Nephron progenitor cell (in vitro differentiated cells): ENCODE data around the gene SLC38A10.

Experiments
- DNase-seq: peaks from one replicate; pipeline ENCODE4 v3.0.0; 2021
- H3K27ac Mint-ChIP-seq: 2 replicates; pipeline ENCODE4 v1.8.0; 2021; ENCODE audit warnings: mild to moderate bottlenecking, moderate library complexity, mixed read lengths
- H3K27me3 Mint-ChIP-seq: 2 replicates; pipeline ENCODE4 v1.8.0; 2021; ENCODE audit warnings: mild to moderate bottlenecking, low read depth, mixed read lengths; ENCODE audit not compliant: poor library complexity
- H3K36me3 Mint-ChIP-seq: 2 replicates; pipeline ENCODE4 v1.8.0; 2021; ENCODE audit warnings: low read depth, mixed read lengths
- H3K4me1 Mint-ChIP-seq: 2 replicates; pipeline ENCODE4 v1.8.0; 2021; ENCODE audit warnings: mixed read lengths
- H3K4me3 Mint-ChIP-seq: 2 replicates; pipeline ENCODE4 v1.8.0; 2021; ENCODE audit warnings: mild to moderate bottlenecking, moderate library complexity, mixed read lengths
- H3K9me3 Mint-ChIP-seq: 2 replicates; pipeline ENCODE4 v1.8.0; 2021; ENCODE audit warnings: mild to moderate bottlenecking, moderate library complexity, mixed read lengths
- TF ChIP-seq, protein P1 (sequence below): fragments of 200-600 bp; sonication (generic); IDR thresholded peaks from 2 replicates; pipeline ENCODE4 v1.5.0; 2021; ENCODE audit warnings: antibody characterized with exemption

Gene SLC38A10

DNA sequence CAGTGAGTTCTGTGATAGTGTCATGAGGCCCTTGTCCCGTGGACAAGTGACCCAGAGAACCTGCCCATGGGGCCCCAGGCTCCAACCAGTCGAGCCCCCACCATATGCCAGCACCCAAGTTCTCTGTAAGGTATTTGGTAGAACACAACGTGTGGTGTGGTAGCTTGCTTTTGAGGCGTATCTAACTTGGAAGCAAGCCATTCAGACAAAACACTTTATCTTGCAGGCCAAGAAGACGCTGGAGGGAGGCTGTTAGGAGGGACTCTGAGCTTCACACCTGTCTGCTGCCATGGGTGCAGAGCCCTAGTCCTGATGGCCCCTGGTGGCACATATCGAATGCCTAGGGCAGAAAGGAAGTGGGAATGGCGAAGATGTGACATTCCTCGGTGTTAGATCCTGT is 54.3 kb downstream of the SLC38A10 start:
- H3K4me1 Mint-ChIP-seq: peaks cover 52% of the 10 kb centered on the region
- TF ChIP-seq, protein P1, sequence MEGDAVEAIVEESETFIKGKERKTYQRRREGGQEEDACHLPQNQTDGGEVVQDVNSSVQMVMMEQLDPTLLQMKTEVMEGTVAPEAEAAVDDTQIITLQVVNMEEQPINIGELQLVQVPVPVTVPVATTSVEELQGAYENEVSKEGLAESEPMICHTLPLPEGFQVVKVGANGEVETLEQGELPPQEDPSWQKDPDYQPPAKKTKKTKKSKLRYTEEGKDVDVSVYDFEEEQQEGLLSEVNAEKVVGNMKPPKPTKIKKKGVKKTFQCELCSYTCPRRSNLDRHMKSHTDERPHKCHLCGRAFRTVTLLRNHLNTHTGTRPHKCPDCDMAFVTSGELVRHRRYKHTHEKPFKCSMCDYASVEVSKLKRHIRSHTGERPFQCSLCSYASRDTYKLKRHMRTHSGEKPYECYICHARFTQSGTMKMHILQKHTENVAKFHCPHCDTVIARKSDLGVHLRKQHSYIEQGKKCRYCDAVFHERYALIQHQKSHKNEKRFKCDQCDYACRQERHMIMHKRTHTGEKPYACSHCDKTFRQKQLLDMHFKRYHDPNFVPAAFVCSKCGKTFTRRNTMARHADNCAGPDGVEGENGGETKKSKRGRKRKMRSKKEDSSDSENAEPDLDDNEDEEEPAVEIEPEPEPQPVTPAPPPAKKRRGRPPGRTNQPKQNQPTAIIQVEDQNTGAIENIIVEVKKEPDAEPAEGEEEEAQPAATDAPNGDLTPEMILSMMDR: no peak
- no peaks in the 10 kb centered on the region for H3K9me3 Mint-ChIP-seq
- H3K27ac Mint-ChIP-seq: no peak overlapping the region
- DNase-seq: no peak
- H3K4me3 Mint-ChIP-seq: peak overlapping the region; percentile 93
- no peaks in the 10 kb centered on the region for H3K36me3 Mint-ChIP-seq
- H3K27me3 Mint-ChIP-seq: no peaks in the 10 kb centered on the region

DNA sequence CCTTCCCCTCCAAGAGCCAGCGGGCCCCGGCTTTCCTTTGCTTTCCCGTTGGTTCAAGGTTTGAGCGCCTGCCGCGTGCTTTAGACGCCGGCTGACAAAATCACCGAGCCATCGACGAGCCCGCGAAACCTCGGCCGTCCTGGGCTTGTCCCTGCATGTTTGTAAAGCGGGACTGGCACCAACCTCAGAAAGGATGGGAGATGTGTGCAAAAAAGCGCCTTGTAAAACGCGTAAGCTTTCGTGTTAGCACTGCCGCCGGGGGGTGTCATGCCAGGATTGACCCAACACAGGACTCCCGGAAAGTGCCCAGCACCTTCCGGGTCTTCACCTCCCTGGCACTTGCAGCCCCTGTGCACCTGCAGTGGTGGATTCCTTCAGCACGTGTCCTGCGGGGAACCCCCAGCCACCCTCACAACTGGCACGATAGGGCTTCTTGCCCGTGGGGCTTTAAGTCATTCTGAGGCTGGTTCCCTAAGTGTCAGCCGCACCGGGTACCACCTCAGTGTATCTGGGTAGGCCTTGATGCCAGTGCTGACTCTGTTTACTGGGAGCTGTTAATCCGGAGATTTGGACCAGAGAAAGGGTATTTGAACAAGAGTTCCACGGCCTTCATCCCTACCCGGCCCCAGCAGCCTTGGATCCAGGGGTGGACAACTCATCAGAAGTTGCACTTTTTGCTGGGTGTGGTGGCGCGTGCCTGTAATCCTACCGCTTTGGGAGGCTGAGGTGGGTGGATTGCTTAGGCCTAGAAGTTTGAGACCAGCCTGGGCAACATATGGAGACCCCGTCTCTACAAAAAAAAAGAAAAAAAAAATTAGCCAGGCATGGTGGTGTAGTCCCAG is 55.2 kb downstream of the SLC38A10 start:
- TF ChIP-seq, protein P1: no peak
- Mint-ChIP-seq H3K9me3 (no peaks in the 10 kb centered on the region), H3K36me3 (no peaks in the 10 kb centered on the region), H3K4me1 (peaks cover 51% of the 10 kb centered on the region), H3K27ac (no peak overlapping the region), H3K4me3 (peak overlapping the region; percentile 93), H3K27me3 (no peaks in the 10 kb centered on the region)
- DNase-seq: no peak

DNA sequence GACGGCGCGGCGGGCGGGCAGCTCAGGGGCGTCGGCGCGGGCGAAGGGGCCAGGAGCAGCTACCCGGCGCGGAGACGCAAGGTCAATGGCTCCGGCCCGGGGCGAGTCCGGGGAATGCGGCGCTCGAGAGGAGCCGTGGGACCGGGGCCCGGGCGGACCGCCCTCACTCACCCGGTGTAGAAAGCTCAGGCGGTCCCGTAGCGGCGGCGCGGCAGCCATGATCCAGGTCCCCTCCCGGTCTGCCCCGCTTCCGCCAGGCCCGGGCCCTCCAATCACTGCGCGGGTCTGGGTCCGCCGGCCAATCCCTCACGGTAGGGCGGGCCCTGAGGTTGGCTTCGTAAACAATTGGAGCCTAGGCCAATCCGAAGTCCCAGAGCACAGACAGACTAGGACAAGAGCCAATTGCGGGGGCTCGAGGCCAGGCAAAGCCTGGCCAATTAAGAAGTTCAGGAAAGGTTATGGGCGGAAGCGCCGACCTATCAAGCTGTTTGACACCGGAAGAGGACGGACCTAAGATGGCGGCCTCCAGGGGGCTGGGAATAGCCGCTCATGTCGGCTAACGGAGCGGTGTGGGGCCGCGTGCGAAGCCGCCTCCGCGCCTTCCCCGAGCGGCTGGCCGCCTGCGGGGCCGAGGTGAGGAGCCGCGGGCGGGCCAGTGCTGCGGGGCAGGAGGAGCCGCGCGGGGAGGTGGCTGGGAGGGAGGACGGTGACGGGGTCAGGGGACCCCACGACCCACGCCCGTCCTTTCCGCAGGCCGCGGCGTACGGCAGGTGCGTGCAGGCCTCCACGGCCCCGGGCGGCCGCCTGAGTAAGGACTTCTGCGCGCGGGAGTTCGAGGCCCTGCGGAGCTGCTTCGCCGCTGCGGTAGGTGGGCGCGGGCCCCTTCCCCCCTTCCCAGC is 56.0 kb downstream of the SLC38A10 start, which contains the start of the genes NDUFAF8 and TEPSIN:
TSS of gene NDUFAF8 (plus strand) at position 504 of the 899 bp plus-strand sequence. CDS start at position 550, 46 bp downstream.
TSS of gene TEPSIN (minus strand) at position 241 of the 899 bp plus-strand sequence. CDS start at position 219, 22 bp downstream.
- Mint-ChIP-seq H3K27me3 (no peaks in the 10 kb centered on the region), H3K36me3 (no peaks in the 10 kb centered on the region), H3K9me3 (no peaks in the 10 kb centered on the region), H3K4me3 (peak within 1 kb of the TSS; percentile 93), H3K4me1 (peaks cover 49% of the 10 kb centered on the region), H3K27ac (no peak within 1 kb of the TSS)
- TF ChIP-seq, protein P1: no peak
- peak; percentile 93 for DNase-seq

DNA sequence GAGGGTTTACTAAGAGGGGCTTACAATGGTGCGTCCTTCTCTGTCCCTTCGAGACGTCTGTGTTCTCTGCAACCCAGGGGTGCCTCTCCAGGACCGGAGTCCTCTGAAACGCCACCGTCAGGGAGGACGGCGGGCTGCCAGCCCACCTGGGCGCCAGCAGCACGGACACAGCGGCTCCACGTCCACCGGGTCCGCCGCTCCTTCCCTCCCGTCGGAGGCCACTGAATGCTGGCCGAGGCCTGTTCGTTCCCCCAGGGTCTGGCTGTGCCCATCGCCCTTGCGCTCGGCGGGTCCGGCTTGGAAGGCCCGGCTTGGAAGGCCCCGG is 56.7 kb downstream of the SLC38A10 start:
- DNase-seq: no peak
- Mint-ChIP-seq H3K36me3 (no peaks in the 10 kb centered on the region), H3K27me3 (no peaks in the 10 kb centered on the region), H3K4me3 (peak overlapping the region; percentile 87), H3K9me3 (no peaks in the 10 kb centered on the region), H3K4me1 (peaks cover 49% of the 10 kb centered on the region), H3K27ac (no peak overlapping the region)
- TF ChIP-seq, protein P1: no peak

DNA sequence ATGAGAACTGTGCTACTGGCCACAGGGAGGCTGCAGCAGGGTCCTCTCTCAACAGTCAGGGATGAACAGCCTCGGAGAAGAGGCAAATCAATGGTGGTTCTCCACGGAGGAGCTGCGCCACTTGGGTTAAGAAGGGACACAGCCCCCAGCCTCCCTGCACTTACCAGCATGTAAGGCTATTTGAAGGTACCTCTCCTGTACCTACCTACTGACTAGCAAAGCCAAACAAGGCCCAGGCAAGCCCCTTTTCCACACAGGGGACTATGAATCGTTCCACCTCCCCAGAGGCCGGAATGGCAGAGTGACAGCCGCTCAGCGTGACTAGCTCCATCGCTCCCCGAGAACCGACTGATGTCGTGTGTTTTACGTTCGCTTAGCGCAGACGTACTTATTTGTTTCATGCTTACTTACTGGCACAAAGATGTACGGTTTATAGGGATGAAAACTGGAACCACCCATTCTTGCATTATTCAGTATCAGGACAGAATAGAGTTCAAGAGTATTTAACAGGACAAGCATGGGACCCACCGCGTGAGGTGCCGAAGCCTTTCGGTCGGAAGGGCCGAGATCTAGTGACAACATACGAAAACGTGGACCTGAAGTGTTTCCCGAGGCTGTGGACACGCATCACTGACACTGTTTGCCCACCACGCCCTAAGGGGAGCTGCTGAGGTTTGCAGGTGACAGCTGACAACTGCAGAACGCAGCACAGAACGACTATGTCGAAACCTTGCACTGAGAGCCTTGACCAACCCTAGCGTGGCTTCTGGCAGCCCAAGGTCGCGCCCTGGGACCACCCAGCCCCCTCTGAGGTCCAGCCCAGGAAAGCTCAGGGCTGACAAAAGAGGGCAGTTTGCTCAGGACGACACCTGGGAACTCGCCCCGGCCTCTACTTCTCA is 57.3 kb downstream of the SLC38A10 start:
- Mint-ChIP-seq H3K36me3 (no peaks in the 10 kb centered on the region), H3K27ac (no peak overlapping the region), H3K27me3 (no peaks in the 10 kb centered on the region), H3K4me1 (peaks cover 49% of the 10 kb centered on the region), H3K4me3 (peak overlapping the region; percentile 87), H3K9me3 (no peaks in the 10 kb centered on the region)
- TF ChIP-seq, protein P1: no peak
- no peak for DNase-seq
